HL-60 (cell line): ENCODE data around the gene OXCT1.
"Not testable (repeated sequence)": the region's sequence is repeated elsewhere in the genome, so short reads cannot be mapped to it uniquely, and the experiment has no call there.

Experiments used
- DNase-seq, 2 experiments: peaks; one replicate each; pipeline ENCODE4 v3.0.0-alpha.2; 2010 to 2020; ENCODE audit warnings: low read depth in 1 of 2, low spot score in 1 of 2
- H3K27ac ChIP-seq: fragments of 250-450 bp; sonication (Bioruptor Pico); replicated peaks from 2 replicates; pipeline ENCODE4 v1.5.1; 2020; ENCODE audit warnings: mild to moderate bottlenecking, moderate library complexity
- H3K27me3 ChIP-seq: fragments of 250-450 bp; sonication (Bioruptor Pico); 2 replicates; pipeline ENCODE4 v1.5.1; 2021; ENCODE audit warnings: mild to moderate bottlenecking, moderate library complexity; ENCODE audit not compliant: insufficient read depth, poor library complexity, severe bottlenecking
- H3K4me3 ChIP-seq: replicated peaks from 2 replicates; pipeline ENCODE4 v1.5.1; 2011; ENCODE audit warnings: mild to moderate bottlenecking, control low read depth, low read length; ENCODE audit not compliant: insufficient read depth
- CTCF ChIP-seq: IDR thresholded peaks from one replicate; pipeline ENCODE4 v1.5.1; 2011; ENCODE audit warnings: low read length, control low read depth, inconsistent platforms; ENCODE audit not compliant: insufficient read depth
- GABPA ChIP-seq: IDR thresholded peaks from 2 replicates; pipeline ENCODE4 v1.6.1; 2012; ENCODE audit warnings: low read depth
- POLR2AphosphoS5 ChIP-seq: IDR thresholded peaks from 2 replicates; pipeline ENCODE4 v1.6.1; 2012; ENCODE audit warnings: low read depth
- REST ChIP-seq: IDR thresholded peaks from 2 replicates; pipeline ENCODE4 v1.6.1; 2012; ENCODE audit warnings: low read depth; ENCODE audit not compliant: insufficient replicate concordance
- SPI1 ChIP-seq: IDR thresholded peaks from 2 replicates; pipeline ENCODE4 v1.6.1; 2012; ENCODE audit warnings: low read depth, mild to moderate bottlenecking, borderline replicate concordance

The OXCT1 gene

GRCh38 chr5:41736641-41737040 is 133.6 kb downstream of the OXCT1 start:
- no peak for TF ChIP-seq REST
- H3K27ac ChIP-seq: no peak overlapping the region
- H3K27me3 ChIP-seq: no peaks in the 10 kb centered on the region
- DNase-seq: no peak
- H3K4me3 ChIP-seq: no peak overlapping the region

- Histone ChIP-seq H3K27me3 (no peaks in the 10 kb centered on the region), H3K4me3 (no peak overlapping the region), H3K27ac (no peak overlapping the region)
- no peak for TF ChIP-seq SPI1
- DNase-seq: no peak
Measured at GRCh38 chr5:41735213-41735612, 135.0 kb downstream of the OXCT1 start.

GRCh38 chr5:41729381-41729780 is 140.8 kb downstream of the OXCT1 start:
- not testable (repeated sequence) for H3K27ac ChIP-seq, H3K27me3 ChIP-seq, H3K4me3 ChIP-seq, DNase-seq

- Histone ChIP-seq H3K27me3 (no peaks in the 10 kb centered on the region), H3K4me3 (no peak overlapping the region), H3K27ac (no peak overlapping the region)
- no peak for TF ChIP-seq CTCF
- TF ChIP-seq POLR2AphosphoS5: no peak
- TF ChIP-seq REST: no peak
- no peak for TF ChIP-seq SPI1
- TF ChIP-seq GABPA: no peak
- no peak for DNase-seq
Measured at GRCh38 chr5:41728281-41728680, 141.9 kb downstream of the OXCT1 start.

- no peak overlapping the region for H3K27ac ChIP-seq
- H3K27me3 ChIP-seq: no peaks in the 10 kb centered on the region
- TF ChIP-seq CTCF (no peak), GABPA (no peak), SPI1 (no peak), POLR2AphosphoS5 (no peak), REST (no peak)
- no peak overlapping the region for H3K4me3 ChIP-seq
- DNase-seq: no peak
Measured at GRCh38 chr5:41722359-41722950, 147.8 kb downstream of the OXCT1 start.
